HK-2 (cell line): Measurements from ENCODE around the gene SLC50A1.

ENCODE experiments used
- DNase-seq: peaks from one replicate; pipeline ENCODE4 v3.0.0-alpha.2; 2018; ENCODE audit not compliant: unreplicated experiment

Gene SLC50A1

GRCh38 chr1:155170101-155170785, 34.6 kb downstream of the SLC50A1 start:
- DNase-seq: no peak

GRCh38 chr1:155170806-155171205, 35.2 kb downstream of the SLC50A1 start:
- no peak for DNase-seq

GRCh38 chr1:155171836-155172731, 36.4 kb downstream of the SLC50A1 start:
- DNase-seq: no peak

DNA sequence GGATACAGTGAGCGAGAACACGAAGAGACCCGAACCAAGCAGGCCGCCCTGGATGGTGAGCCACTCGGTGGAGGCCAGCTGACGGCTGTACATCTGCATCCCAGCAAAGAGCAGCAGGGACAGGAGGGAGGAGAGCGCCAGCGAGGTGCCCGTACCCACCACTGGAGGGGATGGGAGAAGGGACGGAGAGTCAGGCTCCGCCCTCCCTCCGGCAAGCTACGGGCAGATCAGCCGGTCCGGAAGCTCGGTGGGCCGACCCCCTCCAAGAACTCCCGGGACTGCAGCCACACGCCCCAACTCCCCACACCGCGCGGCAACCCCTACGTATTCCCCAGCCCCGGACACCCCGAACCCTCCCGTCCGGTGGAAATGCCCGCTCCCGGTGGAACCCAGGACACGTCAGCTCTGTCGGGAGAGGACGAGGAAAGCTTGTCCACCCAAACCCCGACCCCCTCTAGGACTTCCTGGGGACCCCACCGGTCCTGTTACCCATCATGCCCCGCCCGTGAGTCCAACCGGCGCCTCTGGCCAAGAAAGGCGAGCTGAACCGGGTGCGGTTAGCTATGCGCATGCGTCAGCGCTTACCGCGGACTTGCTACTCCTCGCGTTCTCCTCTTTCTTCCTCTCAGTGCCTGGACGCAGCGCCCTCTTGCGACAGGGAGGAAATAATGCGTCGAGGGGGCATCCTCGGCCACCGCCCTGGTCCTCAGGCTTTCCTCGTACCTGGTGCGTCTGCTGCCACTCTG, 37.3 kb downstream of the SLC50A1 start, which contains the start of gene KRTCAP2:
KRTCAP2 (minus strand) TSS at position 573 of the 746 bp plus-strand sequence; CDS start at position 493, 80 bp downstream.
- DNase-seq: peak; percentile 94

GRCh38 chr1:155173478-155174323, 38.0 kb downstream of the SLC50A1 start, which contains the start of gene TRIM46:
TRIM46 (plus strand) TSS chr1:155173849; CDS start chr1:155173967, 118 bp downstream.
- peak; percentile 78 for DNase-seq

DNA sequence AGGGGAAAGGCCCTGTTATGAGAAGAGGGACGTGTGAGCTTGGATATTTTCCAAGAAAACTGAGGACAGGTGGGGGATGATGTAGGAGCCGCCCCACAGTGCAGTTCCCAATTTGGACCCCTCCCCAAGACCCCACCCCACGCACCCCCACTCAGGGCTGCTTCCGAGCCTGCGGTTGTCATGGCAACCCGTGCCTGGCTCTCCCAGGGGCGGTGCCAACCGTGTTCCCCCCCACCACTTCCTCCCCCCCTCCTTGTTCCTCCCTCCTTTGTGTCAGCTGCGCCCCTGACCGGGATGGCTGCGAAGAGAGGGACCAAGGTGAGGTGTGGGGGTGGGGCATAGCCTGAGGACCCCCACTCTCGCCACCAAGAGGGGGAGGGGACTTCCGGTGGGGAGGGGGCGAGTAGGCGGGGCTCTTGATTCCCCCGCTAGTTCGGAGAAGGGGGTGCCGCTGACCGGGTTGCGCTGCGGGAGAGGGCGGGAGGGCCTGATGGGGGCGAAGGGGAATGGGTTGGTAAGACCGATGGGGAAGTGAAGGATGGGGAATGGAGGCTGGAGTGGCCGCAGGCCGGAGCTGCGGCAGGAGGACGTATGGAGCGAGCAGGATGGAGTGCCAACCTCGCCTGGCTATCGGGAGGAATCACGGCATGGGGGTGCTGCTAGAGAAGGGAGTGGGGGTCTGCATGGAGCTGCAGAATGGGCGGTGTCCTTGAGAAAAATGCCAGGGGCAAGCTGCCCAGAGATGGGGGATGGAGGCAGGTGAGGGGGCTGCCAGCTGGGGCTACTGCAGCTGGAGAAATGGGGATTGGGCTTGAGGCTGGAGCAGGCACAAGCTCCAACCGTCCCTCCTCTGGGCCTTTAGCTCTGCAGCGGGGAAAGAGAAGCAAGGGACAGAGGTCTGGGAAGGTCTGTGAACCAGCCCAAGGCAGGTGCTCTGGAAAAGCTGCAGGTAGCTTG, 39.0 kb downstream of the SLC50A1 start:
- no peak for DNase-seq

GRCh38 chr1:155175281-155175926, 39.8 kb downstream of the SLC50A1 start:
- no peak for DNase-seq

DNA sequence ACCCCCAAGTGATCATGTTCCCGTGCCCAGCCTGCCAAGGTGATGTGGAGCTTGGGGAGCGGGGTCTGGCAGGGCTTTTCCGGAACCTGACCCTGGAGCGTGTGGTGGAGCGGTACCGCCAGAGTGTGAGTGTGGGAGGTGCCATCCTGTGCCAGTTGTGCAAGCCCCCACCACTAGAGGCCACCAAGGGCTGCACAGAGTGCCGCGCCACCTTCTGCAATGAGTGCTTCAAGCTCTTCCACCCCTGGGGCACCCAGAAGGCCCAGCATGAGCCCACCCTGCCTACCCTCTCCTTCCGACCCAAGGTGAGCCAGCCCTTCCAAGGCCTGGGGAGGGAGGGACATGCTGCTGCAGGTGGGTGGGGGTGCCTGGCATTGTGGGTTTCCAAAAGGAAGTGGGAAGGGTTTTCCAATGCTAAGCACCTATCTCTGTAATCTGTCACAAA, 40.3 kb downstream of the SLC50A1 start:
- no peak for DNase-seq

- peak; percentile 86 for DNase-seq
These were observed 41.0 kb downstream of the SLC50A1 start for GRCh38 chr1:155176544-155177071.

- DNase-seq: no peak
These were observed 41.7 kb downstream of the SLC50A1 start for GRCh38 chr1:155177192-155177917.

DNA sequence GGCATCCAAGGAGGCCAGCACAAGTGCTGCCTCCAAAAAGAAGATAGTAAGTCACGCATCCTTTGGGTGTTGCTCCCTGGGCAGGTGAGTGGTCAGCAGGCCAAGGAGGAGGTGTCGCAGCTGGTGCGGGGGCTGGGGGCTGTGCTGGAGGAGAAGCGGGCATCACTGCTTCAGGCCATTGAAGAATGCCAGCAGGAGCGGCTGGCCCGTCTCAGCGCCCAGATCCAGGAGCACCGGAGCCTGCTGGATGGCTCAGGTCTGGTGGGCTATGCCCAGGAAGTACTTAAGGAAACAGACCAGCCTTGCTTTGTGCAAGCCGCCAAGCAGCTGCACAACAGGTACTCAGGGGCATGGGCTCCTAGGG, 42.2 kb downstream of the SLC50A1 start:
- no peak for DNase-seq

- DNase-seq: no peak
These were observed 42.9 kb downstream of the SLC50A1 start for GRCh38 chr1:155178441-155179111.

- no peak for DNase-seq
These were observed 43.7 kb downstream of the SLC50A1 start for GRCh38 chr1:155179112-155180031.

DNA sequence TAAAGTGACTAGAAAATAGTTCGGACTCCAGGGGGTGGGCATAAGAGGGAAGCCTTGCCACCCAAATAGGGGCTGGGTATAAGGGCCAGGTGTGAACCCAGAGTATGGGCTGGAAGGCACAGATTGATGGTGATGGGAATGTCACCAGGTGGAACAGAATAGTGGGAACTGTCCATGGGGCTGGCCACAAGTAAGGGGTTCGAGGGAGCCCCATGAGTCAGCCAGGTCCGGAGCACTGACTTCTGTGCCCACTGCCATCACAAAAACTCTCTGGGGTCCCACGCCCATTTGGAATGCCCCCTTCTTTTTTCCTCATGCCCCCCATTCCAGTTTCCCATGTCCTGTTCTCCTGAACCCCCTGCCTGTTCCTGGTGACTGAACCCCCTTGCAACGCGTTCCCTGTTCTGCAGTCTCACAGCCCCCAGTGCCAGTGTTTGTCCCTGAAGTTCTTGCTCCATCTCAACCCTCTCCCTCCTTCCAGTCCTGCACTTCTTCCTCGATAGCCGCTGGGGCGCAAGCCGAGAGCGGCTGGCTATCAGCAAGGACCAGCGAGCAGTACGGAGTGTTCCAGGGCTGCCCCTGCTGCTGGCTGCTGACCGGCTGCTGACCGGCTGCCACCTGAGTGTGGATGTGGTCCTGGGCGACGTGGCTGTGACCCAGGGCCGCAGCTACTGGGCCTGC, 45.9 kb downstream of the SLC50A1 start:
- no peak for DNase-seq

GRCh38 chr1:155182052-155182550, 46.4 kb downstream of the SLC50A1 start:
- DNase-seq: no peak

DNA sequence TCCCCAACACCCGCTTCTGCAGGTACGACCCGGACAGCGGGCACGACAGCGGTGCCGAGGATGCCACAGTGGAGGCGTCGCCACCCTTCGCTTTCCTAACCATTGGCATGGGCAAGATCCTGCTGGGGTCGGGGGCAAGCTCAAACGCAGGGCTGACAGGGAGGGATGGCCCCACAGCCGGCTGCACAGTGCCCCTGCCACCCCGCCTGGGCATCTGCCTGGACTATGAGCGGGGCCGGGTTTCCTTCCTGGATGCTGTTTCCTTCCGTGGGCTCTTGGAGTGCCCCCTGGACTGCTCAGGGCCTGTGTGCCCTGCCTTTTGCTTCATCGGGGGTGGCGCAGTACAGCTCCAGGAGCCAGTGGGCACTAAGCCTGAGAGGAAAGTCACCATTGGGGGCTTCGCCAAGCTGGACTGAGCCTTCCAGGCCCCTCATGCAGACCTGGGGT, 48.1 kb downstream of the SLC50A1 start:
- no peak for DNase-seq
